NCI-H187 (cell line): ENCODE results near the gene LGI4.
"Not testable (repeated sequence)": the region's sequence is repeated elsewhere in the genome, so short reads cannot be mapped to it uniquely, and the experiment has no call there.

Source experiments
- DNase-seq, 2 experiments: peaks; one replicate each; lab custom pipeline; 2025; lab: John Stamatoyannopoulos, UW

LGI4 gene

DNA sequence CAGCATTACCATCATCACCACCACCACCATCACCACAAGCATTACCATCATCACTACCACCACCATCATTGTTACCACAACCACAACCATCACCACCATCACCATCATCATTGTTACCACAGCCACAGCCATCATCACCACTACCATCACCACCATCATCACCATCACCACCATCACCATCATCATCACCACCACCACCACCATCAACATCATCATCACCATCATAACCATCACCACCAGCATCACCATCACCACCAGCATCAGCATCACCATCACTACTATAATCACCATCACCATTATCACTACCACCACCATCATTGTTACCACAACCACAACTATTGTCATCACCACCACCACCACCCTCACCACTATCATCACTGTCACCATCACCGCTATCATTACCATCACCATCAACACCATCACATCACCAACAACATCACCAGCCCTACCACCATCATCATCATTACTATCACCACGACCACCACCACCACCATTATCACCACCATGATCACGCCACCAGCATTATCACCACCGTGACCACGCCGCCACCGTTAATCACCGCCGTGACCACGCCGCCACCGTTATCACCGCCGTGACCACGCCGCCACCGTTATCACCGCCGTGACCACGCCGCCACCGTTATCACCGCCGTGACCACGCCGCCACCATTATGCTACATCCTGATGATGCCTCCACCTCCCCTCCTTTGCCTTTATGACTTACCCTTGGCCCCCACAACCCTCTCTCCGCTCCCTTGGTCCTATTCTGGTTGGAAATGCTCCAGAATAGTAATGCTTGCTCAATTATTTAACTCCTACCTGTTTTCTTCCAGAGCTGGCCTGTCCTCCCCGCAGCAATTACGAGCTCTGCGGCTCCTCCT, 29.2 kb downstream of the LGI4 start:
- no peak for DNase-seq

DNA sequence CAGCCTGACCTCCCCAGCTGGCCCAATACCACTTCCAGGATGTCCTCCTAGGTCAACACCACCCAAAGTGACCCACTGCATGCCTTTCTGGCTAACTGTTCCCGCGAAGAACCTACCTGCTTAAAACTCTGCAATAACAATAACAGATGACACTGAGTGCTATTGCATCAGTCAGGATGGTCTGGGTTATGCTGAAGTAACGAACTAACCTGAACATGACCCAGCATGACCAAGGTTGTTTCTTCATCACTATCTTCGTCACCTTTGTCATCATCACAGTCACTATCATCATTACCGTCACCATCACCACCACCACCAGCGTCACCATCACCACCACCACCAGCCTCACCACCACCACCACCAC, 29.8 kb downstream of the LGI4 start:
- no peak for DNase-seq

DNA sequence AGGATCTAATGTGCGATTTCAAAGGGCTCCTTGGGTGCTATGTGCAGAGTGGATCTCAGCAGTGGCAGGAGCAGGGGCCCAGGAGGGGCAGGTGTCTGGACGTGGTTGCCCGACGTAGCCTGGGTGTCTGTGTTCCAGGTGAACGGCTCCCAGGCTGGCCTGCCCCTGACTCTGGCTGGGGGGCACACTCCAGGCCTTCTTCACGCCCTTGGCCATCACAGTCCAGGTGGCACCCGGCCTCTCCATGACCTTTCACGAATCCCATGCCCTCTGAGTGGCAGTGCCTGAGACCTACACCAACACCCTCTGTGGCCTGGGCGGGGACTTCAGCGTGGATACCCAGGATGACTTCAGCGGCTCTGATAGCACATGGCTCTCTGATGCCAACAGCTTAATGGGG, 30.5 kb downstream of the LGI4 start:
- DNase-seq, result no peak

DNA sequence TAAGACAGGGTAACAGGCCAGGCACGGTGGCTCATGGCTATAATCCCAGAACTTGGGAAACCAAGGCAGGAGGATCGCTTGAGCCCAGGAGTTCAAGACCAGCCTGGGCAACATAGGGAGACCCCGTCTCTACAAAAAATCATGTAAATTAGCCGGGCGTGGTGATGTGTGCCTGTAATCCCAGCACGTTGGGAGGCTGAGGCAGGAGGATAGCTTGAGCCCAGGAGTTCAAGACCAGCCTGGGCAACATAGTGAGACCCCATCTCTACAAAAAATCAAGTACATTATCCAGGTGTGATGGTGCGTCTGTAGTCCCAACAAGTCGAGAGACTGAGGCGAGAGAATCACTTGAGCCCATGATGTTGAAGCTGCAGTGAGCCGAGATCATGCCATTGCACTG, 31.2 kb downstream of the LGI4 start:
- DNase-seq, result not testable (repeated sequence)

DNA sequence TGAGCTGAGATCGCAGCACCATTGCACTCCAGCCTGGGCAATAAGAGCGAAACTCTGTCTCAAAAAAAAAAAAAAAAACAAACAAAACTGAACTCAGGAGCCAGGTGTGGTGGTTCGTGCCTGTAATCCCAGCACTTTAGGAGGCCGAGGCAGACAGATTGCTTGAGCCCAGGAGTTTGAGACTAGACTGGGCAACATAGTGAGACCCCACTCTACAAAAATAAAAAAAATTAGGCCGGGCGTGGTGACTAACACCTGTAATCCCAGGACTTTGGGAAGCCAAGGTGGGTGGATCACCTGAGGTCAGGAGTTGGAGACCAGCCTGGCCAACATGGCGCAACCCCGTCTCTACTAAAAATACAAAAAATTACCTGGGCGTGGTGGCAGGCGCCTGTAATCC, 32.9 kb downstream of the LGI4 start:
- not testable (repeated sequence) for DNase-seq

GRCh38 chr19:35100588-35101533, 34.0 kb downstream of the LGI4 start:
- no peak for DNase-seq

DNA sequence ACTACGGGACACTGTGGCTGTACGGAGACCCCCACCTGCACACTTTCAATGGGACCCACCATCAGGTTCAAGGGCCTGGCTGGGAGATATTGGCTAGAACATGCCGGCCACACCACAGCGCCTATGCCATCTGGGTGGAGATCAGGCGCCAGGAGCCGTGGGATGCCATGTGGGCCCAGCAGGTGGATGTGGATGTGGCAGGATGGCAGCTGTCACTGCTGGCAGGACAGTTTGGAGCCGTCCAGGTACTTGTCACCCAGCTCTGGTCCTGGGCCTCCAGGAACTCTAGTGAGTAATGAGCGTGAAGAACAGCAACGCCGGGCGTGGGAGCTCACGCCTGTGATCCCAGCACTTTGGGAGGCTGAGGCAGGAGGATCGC, 35.0 kb downstream of the LGI4 start:
- DNase-seq, result no peak

GRCh38 chr19:35099155-35099896, 35.5 kb downstream of the LGI4 start:
- DNase-seq, result no peak

DNA sequence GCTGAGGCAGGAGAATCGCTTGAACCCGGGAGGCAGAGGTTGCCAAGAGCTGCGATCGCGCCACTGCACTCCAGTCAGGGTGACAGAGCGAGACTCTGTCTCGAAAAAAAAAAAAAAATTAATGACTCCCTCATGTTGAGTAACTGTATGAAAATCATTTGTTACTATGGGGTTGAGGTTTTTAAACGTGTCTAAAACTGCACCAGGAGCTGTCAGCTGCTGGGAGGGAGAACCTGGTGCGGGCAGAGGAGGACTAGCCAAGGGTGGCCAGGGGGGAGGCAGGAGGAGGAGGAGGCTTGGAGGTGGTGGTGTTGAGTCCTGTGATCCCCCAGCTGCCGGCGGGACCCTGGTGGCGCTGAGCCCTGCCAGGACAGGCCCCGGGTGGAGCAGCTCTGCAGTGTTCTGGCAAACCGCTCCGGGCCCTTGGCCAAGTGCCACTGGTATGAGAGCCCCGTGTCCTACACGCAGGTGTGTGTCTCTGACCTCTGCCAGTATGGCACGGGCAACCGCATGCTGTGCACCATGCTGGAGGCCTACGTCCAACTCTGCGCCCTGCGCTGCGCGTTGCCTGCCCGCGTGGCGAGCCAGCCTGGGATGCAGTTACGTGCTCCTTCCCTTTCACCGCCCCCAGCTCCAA, 36.3 kb downstream of the LGI4 start:
- no peak for DNase-seq

- no peak for DNase-seq
These were observed 39.0 kb downstream of the LGI4 start for GRCh38 chr19:35095667-35096368.

- no peak for DNase-seq
These were observed 40.2 kb downstream of the LGI4 start for GRCh38 chr19:35094656-35095055.

GRCh38 chr19:35093941-35094647, 40.8 kb downstream of the LGI4 start:
- no peak for DNase-seq

DNA sequence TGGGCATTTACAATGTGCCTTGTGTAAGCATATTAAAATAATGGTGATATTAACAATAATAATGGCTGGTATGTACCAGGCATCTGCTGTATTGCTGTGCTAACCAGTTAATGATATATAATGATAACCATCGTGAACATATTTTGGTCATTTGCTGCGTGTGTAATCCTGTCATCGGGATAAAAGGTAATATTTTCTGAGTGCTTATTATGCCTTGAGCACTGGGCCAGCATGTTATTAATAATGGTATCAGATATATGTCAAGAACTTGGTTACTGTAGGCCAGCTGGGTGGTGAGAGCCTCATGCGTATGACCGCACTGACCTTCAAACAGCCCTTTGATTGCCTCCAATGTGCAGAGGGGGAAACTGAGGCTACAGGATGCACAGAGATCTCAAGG, 41.4 kb downstream of the LGI4 start:
- no peak for DNase-seq

GRCh38 chr19:35090506-35091214, 44.2 kb downstream of the LGI4 start:
- no peak for DNase-seq

DNA sequence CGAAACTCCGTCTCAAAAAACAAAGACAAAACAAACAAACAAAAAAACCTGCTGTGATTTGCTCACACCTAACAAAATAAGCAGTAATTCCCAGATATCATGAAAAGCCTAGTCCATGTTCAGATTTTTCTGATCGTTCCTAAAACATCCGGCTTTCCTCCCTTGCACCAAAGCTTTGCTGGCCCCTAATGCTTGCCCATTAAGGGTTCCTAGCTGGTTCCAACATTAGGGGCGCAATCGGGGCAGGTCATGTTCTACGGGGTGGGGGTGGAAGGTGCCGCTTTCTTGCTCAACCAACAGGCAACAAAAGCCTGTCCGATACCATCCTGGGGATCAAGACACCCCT, 44.7 kb downstream of the LGI4 start:
- no peak for DNase-seq

GRCh38 chr19:35089554-35089953, 45.3 kb downstream of the LGI4 start:
- no peak for DNase-seq

GRCh38 chr19:35088131-35088913, 46.5 kb downstream of the LGI4 start:
- no peak for DNase-seq

- no peak for DNase-seq
These were observed 47.5 kb downstream of the LGI4 start for GRCh38 chr19:35087393-35087792.

DNA sequence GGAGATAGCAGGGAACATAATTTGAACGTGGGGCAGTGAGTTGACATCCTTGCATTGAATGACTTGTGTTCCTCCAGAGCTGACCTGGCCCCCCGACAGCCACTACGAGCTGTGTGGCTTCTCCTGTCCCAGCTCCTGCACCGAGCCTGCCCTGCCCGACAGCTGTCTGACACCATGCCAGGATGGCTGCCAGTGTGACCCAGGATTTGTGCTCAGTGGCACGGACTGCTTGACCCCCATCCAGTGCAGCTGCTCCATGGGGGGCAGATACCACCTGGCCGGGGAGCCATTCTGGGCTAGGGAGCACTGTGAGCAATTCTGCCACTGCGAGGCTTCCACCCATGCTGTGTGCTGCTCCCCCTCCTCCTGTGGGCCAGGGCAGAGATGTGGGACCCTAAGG, 48.4 kb downstream of the LGI4 start:
- no peak for DNase-seq
